ENCODE measurements around the gene IFITM10. TPM values are rescaled to one million over a fixed set of nuclear protein-coding genes. Genes with fewer than 3 reads are reported as not detected.

Gene IFITM10
- 0.64 TPM for total RNA-seq (ENCODE audit: unreplicated experiment)
- long read RNA-seq, result 0 reads

- H3K27me3 Mint-ChIP-seq (ENCODE audit: unreplicated experiment), result peaks cover 18% of the 10 kb centered on the region
- peak within 1 kb of the TSS; percentile 42 for H3K4me3 Mint-ChIP-seq (ENCODE audit: unreplicated experiment)
- H3K36me3 Mint-ChIP-seq (ENCODE audit: low read depth, unreplicated experiment), result no peaks in the 10 kb centered on the region
- TF ChIP-seq CTCF (IDR thresholded peaks at IDR 0.05; ENCODE audit: unreplicated experiment), result no peak
- no peak for DNase-seq (ENCODE audit: low spot score)
- H3K27ac Mint-ChIP-seq (ENCODE audit: unreplicated experiment), result peak within 1 kb of the TSS; percentile 75
- H3K4me1 Mint-ChIP-seq (ENCODE audit: unreplicated experiment), result peaks cover 12% of the 10 kb centered on the region
- H3K9me3 Mint-ChIP-seq (ENCODE audit: unreplicated experiment), result no peaks in the 10 kb centered on the region
These were observed at the start of gene IFITM10 for GRCh38 chr11:1750481-1750839. IFITM10 (minus strand) TSS chr11:1750595; CDS start chr11:1750442, 153 bp downstream.

- Mint-ChIP-seq H3K4me3 (ENCODE audit: unreplicated experiment) (no peak overlapping the region), H3K36me3 (ENCODE audit: low read depth, unreplicated experiment) (no peaks in the 10 kb centered on the region), H3K27me3 (ENCODE audit: unreplicated experiment) (peaks cover 4% of the 10 kb centered on the region), H3K4me1 (ENCODE audit: unreplicated experiment) (peaks cover 5% of the 10 kb centered on the region), H3K27ac (ENCODE audit: unreplicated experiment) (no peak overlapping the region), H3K9me3 (ENCODE audit: unreplicated experiment) (no peaks in the 10 kb centered on the region)
- TF ChIP-seq CTCF (IDR thresholded peaks at IDR 0.05; ENCODE audit: unreplicated experiment), result no peak
- DNase-seq (ENCODE audit: low spot score), result no peak
These were observed 47.2 kb upstream of the IFITM10 start for GRCh38 chr11:1797391-1798125.

GRCh38 chr11:1796413-1797011, 46.1 kb upstream of the IFITM10 start:
- no peaks in the 10 kb centered on the region for H3K9me3 Mint-ChIP-seq (ENCODE audit: unreplicated experiment)
- DNase-seq (ENCODE audit: low spot score), result no peak
- no peak overlapping the region for H3K4me3 Mint-ChIP-seq (ENCODE audit: unreplicated experiment)
- TF ChIP-seq CTCF (IDR thresholded peaks at IDR 0.05; ENCODE audit: unreplicated experiment), result no peak
- H3K27ac Mint-ChIP-seq (ENCODE audit: unreplicated experiment), result no peak overlapping the region
- H3K27me3 Mint-ChIP-seq (ENCODE audit: unreplicated experiment), result peaks cover 3% of the 10 kb centered on the region
- peaks cover 5% of the 10 kb centered on the region for H3K4me1 Mint-ChIP-seq (ENCODE audit: unreplicated experiment)
- no peaks in the 10 kb centered on the region for H3K36me3 Mint-ChIP-seq (ENCODE audit: low read depth, unreplicated experiment)

- DNase-seq (ENCODE audit: low spot score), result no peak
- no peak for TF ChIP-seq CTCF (IDR thresholded peaks at IDR 0.05; ENCODE audit: unreplicated experiment)
- Mint-ChIP-seq H3K27me3 (ENCODE audit: unreplicated experiment) (peaks cover 3% of the 10 kb centered on the region), H3K36me3 (ENCODE audit: low read depth, unreplicated experiment) (no peaks in the 10 kb centered on the region), H3K9me3 (ENCODE audit: unreplicated experiment) (no peaks in the 10 kb centered on the region), H3K4me3 (ENCODE audit: unreplicated experiment) (no peak overlapping the region), H3K27ac (ENCODE audit: unreplicated experiment) (no peak overlapping the region), H3K4me1 (ENCODE audit: unreplicated experiment) (no peaks in the 10 kb centered on the region)
These were observed 42.7 kb upstream of the IFITM10 start for GRCh38 chr11:1793081-1793480.

- H3K9me3 Mint-ChIP-seq (ENCODE audit: unreplicated experiment), result no peaks in the 10 kb centered on the region
- no peak overlapping the region for H3K4me3 Mint-ChIP-seq (ENCODE audit: unreplicated experiment)
- peaks cover 2% of the 10 kb centered on the region for H3K27me3 Mint-ChIP-seq (ENCODE audit: unreplicated experiment)
- no peak for TF ChIP-seq CTCF (IDR thresholded peaks at IDR 0.05; ENCODE audit: unreplicated experiment)
- H3K36me3 Mint-ChIP-seq (ENCODE audit: low read depth, unreplicated experiment), result no peaks in the 10 kb centered on the region
- H3K4me1 Mint-ChIP-seq (ENCODE audit: unreplicated experiment), result no peaks in the 10 kb centered on the region
- DNase-seq (ENCODE audit: low spot score), result no peak
- H3K27ac Mint-ChIP-seq (ENCODE audit: unreplicated experiment), result no peak overlapping the region
These were observed 42.1 kb upstream of the IFITM10 start for GRCh38 chr11:1792461-1792860.
